Nucleus accumbens (tissue), 56 donors: ENCODE data around the gene CDX1.

Source experiments
- DNase-seq, 56 donors: peaks; one replicate each; lab custom pipeline; 2025; lab: John Stamatoyannopoulos, UW

Gene CDX1

GRCh38 chr5:150160448-150161081, 6.0 kb upstream of the CDX1 start:
- no peak for DNase-seq

GRCh38 chr5:150161242-150162141, 5.1 kb upstream of the CDX1 start:
- peak in 46 of 56 donors; percentile 14 to 85 (median 49) for DNase-seq

GRCh38 chr5:150162142-150162513, 4.5 kb upstream of the CDX1 start:
- no peak for DNase-seq

GRCh38 chr5:150163035-150163434, 3.5 kb upstream of the CDX1 start:
- DNase-seq = no peak

GRCh38 chr5:150163547-150164059, 3.0 kb upstream of the CDX1 start:
- peak in 3 of 56 donors; percentile 15 to 46 (median 24) for DNase-seq

- DNase-seq = no peak
These were observed 2.2 kb upstream of the CDX1 start for GRCh38 chr5:150164211-150164980.

GRCh38 chr5:150166037-150166649, 435 bp upstream of the CDX1 start:
- no peak for DNase-seq

- no peak for DNase-seq
These were observed 903 bp downstream of the CDX1 start for GRCh38 chr5:150167512-150167850.

- no peak for DNase-seq
These were observed 1.3 kb downstream of the CDX1 start for GRCh38 chr5:150167908-150168307.

- no peak for DNase-seq
These were observed 2.3 kb downstream of the CDX1 start for GRCh38 chr5:150168864-150169263.

GRCh38 chr5:150172145-150172544, 5.6 kb downstream of the CDX1 start:
- no peak for DNase-seq

GRCh38 chr5:150172556-150172955, 6.0 kb downstream of the CDX1 start:
- no peak for DNase-seq

GRCh38 chr5:150173161-150173560, 6.6 kb downstream of the CDX1 start:
- no peak for DNase-seq

- DNase-seq = no peak
These were observed 7.7 kb downstream of the CDX1 start for GRCh38 chr5:150174285-150174684.

- DNase-seq = no peak
These were observed 8.5 kb downstream of the CDX1 start for GRCh38 chr5:150175076-150175475.

- DNase-seq = no peak
These were observed 9.0 kb downstream of the CDX1 start for GRCh38 chr5:150175536-150175935.

GRCh38 chr5:150176745-150177477, 10.3 kb downstream of the CDX1 start:
- no peak for DNase-seq

GRCh38 chr5:150177721-150178120, 11.1 kb downstream of the CDX1 start:
- no peak for DNase-seq

- no peak for DNase-seq
These were observed 11.7 kb downstream of the CDX1 start for GRCh38 chr5:150178262-150178661.

GRCh38 chr5:150179019-150179620, 12.5 kb downstream of the CDX1 start:
- no peak for DNase-seq
